CD4-positive, alpha-beta T cell treated with Interferon alpha-2 for 1 hour (primary cell): ENCODE data around the gene MPRIP.
A peak's percentile ranks its signal among the peaks of the same experiment; 100 is the strongest.

Source experiments
- DNase-seq, 2 donors: peaks; one replicate each; pipeline ENCODE4 v3.0.0-alpha.2; 2020 to 2022

The MPRIP gene

GRCh38 chr17:17111401-17112393 lies 69.4 kb downstream of the MPRIP start:
- no peak for DNase-seq

- DNase-seq = no peak
Measured at GRCh38 chr17:17112628-17113200, 70.5 kb downstream of the MPRIP start.

- DNase-seq = no peak
Measured at GRCh38 chr17:17114592-17115225, 72.5 kb downstream of the MPRIP start.

- no peak for DNase-seq
Measured at GRCh38 chr17:17115620-17116019, 73.4 kb downstream of the MPRIP start.

GRCh38 chr17:17116406-17116805 lies 74.1 kb downstream of the MPRIP start:
- DNase-seq = no peak

DNA sequence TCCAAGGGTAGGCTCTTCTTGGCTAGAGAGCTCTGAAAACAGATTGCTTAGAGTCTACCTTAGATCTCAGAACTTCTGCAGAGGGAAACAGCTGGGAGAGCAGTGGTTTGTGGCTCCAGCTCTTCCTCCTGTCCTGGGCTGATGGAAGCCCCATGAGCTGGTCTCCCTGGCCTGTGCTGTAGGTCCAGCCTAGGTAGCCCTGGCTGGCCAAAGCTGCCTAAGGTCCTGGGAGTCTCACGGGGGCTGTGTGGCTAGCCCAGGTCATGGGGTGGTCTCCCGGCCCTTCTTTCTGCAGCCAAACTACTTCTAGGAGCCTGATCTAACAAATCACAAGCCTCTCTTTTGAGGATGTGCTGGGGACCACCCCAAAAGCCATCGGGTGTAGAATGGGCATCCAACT lies 75.7 kb downstream of the MPRIP start:
- no peak for DNase-seq

- no peak for DNase-seq
Measured at GRCh38 chr17:17118399-17118798, 76.1 kb downstream of the MPRIP start.

DNA sequence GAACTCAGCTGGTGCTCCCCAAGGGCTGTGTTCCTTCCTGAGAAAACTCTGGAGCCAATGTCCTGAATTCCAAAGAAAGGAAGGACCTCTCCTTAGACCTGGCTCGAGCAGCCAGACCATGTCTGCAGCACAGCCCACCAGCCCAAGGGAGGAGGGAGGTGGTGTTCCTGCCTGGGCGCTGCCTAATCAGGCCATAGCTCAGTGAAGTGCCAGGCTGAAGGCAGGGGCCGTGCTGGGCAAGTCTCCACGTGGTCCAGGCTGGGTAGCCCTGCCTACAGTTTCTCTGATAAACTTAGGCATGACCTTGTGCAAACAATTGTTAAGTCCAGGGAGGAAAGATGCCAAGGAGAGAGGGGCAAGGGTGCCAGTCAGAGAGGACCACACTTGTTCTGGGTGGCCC lies 76.8 kb downstream of the MPRIP start:
- no peak for DNase-seq

DNA sequence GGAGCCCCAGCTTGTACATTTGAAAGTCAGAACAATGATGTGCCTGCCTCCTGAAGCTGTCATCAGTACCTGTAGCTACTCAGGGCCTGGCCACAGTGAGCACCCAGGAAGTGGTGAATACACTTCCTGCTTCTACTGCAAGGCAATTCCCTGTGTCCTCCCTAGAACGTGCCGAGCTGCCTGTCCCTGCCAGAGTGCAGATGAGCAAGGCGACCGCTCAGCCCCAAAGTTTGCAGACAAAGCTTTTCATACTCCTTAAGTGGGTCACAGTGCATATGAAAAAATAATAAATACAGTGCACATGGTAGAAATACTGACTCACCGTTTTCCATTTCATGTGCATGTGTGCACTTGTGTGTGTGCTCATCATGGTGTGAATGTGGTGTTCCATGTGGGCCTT lies 77.3 kb downstream of the MPRIP start:
- peak; percentile 38 to 71 for DNase-seq

DNA sequence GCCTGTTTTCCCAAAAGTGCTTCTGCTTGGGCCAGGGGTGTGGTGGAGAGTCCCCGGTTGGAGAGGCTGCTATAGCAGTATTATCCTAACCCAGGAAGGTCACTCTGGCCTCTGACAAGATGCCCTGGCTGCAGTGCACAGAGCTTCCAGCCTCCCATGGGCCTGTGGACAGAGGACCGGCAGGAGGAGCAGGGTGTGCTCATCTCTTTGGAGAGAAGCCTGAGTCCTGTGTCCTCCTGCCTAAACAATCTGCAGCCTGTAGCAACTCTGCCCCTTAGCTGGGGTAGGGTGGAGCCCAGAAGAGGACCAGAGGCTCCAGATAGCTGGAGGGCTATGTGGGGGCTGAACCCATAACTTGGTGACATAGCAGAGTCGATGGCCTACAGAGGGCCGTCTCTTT lies 78.0 kb downstream of the MPRIP start:
- DNase-seq = no peak

- DNase-seq = no peak
Measured at GRCh38 chr17:17120701-17121100, 78.4 kb downstream of the MPRIP start.

GRCh38 chr17:17121162-17121561 lies 78.9 kb downstream of the MPRIP start:
- no peak for DNase-seq

GRCh38 chr17:17122781-17123483 lies 80.7 kb downstream of the MPRIP start:
- DNase-seq = no peak

GRCh38 chr17:17124341-17124740 lies 82.1 kb downstream of the MPRIP start:
- DNase-seq = no peak

GRCh38 chr17:17125136-17126084 lies 83.2 kb downstream of the MPRIP start:
- peak in 1 of 2 donors; percentile 51 for DNase-seq

GRCh38 chr17:17126131-17127110 lies 84.2 kb downstream of the MPRIP start:
- peak in 1 of 2 donors; percentile 37 for DNase-seq

GRCh38 chr17:17127156-17127555 lies 84.9 kb downstream of the MPRIP start:
- DNase-seq = no peak

GRCh38 chr17:17127730-17128291 lies 85.6 kb downstream of the MPRIP start:
- DNase-seq = no peak

GRCh38 chr17:17128476-17129075 lies 86.3 kb downstream of the MPRIP start:
- no peak for DNase-seq

GRCh38 chr17:17129466-17129865 lies 87.2 kb downstream of the MPRIP start:
- DNase-seq = no peak
